NCI-H2029 (cell line): ENCODE data around the gene TRAF3IP3.

ENCODE experiments used
- DNase-seq: peaks from one replicate; lab custom pipeline; 2025; lab: John Stamatoyannopoulos, UW

The TRAF3IP3 gene

GRCh38 chr1:209738270-209738669 is 17.6 kb upstream of the TRAF3IP3 start:
- no peak for DNase-seq

GRCh38 chr1:209741193-209741592 is 14.7 kb upstream of the TRAF3IP3 start:
- DNase-seq, result no peak

- no peak for DNase-seq
Measured at GRCh38 chr1:209741889-209742288, 14.0 kb upstream of the TRAF3IP3 start.

GRCh38 chr1:209742409-209743144 is 13.3 kb upstream of the TRAF3IP3 start:
- DNase-seq, result no peak

- DNase-seq, result peak; percentile 23
Measured at GRCh38 chr1:209743145-209743482, 12.7 kb upstream of the TRAF3IP3 start.

- no peak for DNase-seq
Measured at GRCh38 chr1:209746451-209747165, 9.2 kb upstream of the TRAF3IP3 start.

- DNase-seq, result peak; percentile 87
Measured at GRCh38 chr1:209747580-209748262, 8.1 kb upstream of the TRAF3IP3 start.

GRCh38 chr1:209748620-209749019 is 7.2 kb upstream of the TRAF3IP3 start:
- no peak for DNase-seq

GRCh38 chr1:209749205-209749604 is 6.6 kb upstream of the TRAF3IP3 start:
- no peak for DNase-seq

- no peak for DNase-seq
Measured at GRCh38 chr1:209749670-209750323, 6.1 kb upstream of the TRAF3IP3 start.

GRCh38 chr1:209751627-209752231 is 4.1 kb upstream of the TRAF3IP3 start:
- DNase-seq, result no peak

- DNase-seq, result no peak
Measured at GRCh38 chr1:209752890-209753289, 3.0 kb upstream of the TRAF3IP3 start.

- no peak for DNase-seq
Measured at GRCh38 chr1:209755256-209755655, 597 bp upstream of the TRAF3IP3 start.

- DNase-seq, result no peak
Measured at GRCh38 chr1:209756615-209757445, 977 bp downstream of the TRAF3IP3 start.

GRCh38 chr1:209758400-209758799 is 2.5 kb downstream of the TRAF3IP3 start:
- no peak for DNase-seq

- DNase-seq, result no peak
Measured at GRCh38 chr1:209759829-209760359, 4.0 kb downstream of the TRAF3IP3 start.

GRCh38 chr1:209761011-209761635 is 5.3 kb downstream of the TRAF3IP3 start:
- no peak for DNase-seq

GRCh38 chr1:209766051-209766450 is 10.2 kb downstream of the TRAF3IP3 start:
- no peak for DNase-seq

GRCh38 chr1:209767096-209767495 is 11.2 kb downstream of the TRAF3IP3 start:
- no peak for DNase-seq

- no peak for DNase-seq
Measured at GRCh38 chr1:209767706-209768105, 11.9 kb downstream of the TRAF3IP3 start.
